Neural cell (in vitro differentiated cells): ENCODE results near the gene SLC2A2. TPM values are rescaled to one million over a fixed set of nuclear protein-coding genes. Genes with fewer than 3 reads are reported as not detected.

Experiments used
- H2AFZ ChIP-seq: fragments of 200-600, 300-800 bp; sonication (generic), shearing (Covaris generic); 2 replicates; pipeline ENCODE4 v1.6.0; 2014; ENCODE audit warnings: low read depth, mild to moderate bottlenecking, antibody characterized with exemption, low read length, moderate library complexity
- H3F3A ChIP-seq: fragments of 200-600 bp; shearing (Covaris generic); 2 replicates; pipeline ENCODE4 v1.6.1; 2016; ENCODE audit warnings: mild to moderate bottlenecking, moderate library complexity, mixed read lengths, antibody characterized with exemption, low read length; ENCODE audit not compliant: insufficient read depth, poor library complexity, severe bottlenecking
- H3K27ac ChIP-seq: fragments of 200-600, 300-800 bp; sonication (generic), shearing (Covaris generic); 2 replicates; pipeline ENCODE4 v1.5.1; 2014; ENCODE audit warnings: mild to moderate bottlenecking, low read length, moderate library complexity
- H3K27me3 ChIP-seq: fragments of 300-800, 200-600 bp; sonication (generic), shearing (Covaris generic); 2 replicates; pipeline ENCODE4 v1.6.0; 2014; ENCODE audit warnings: mild to moderate bottlenecking, low read depth, low read length, moderate library complexity; ENCODE audit not compliant: insufficient read depth
- H3K36me3 ChIP-seq: fragments of 300-800, 200-600 bp; sonication (generic), shearing (Covaris generic); 2 replicates; pipeline ENCODE4 v1.5.1; 2014; ENCODE audit warnings: mild to moderate bottlenecking, antibody characterized with exemption, low read length, moderate library complexity; ENCODE audit not compliant: insufficient read depth
- H3K4me2 ChIP-seq: fragments of 300-800, 200-600 bp; sonication (generic), shearing (Covaris generic); 2 replicates; pipeline ENCODE4 v1.6.0; 2014; ENCODE audit warnings: mild to moderate bottlenecking, low read length
- H3K4me3 ChIP-seq: fragments of 300-800, 200-600 bp; sonication (generic), shearing (Covaris generic); 2 replicates; pipeline ENCODE4 v1.5.1; 2014; ENCODE audit warnings: mild to moderate bottlenecking, low read length, moderate library complexity
- H3K79me2 ChIP-seq: fragments of 200-600 bp; shearing (Covaris generic); replicated peaks from 2 replicates; pipeline ENCODE4 v1.6.0; 2014; ENCODE audit warnings: mild to moderate bottlenecking, low read length, moderate library complexity; ENCODE audit not compliant: insufficient read depth
- H3K9ac ChIP-seq: fragments of 300-800, 200-600 bp; sonication (generic), shearing (Covaris generic); 2 replicates; pipeline ENCODE4 v1.6.1; 2016; ENCODE audit warnings: mild to moderate bottlenecking, low read length, mixed read lengths
- H3K9me2 ChIP-seq: fragments of 200-600 bp; shearing (Covaris generic); 2 replicates; pipeline ENCODE4 v1.6.1; 2016; ENCODE audit warnings: mild to moderate bottlenecking, low read length, mixed read lengths; ENCODE audit not compliant: insufficient read depth
- H3K9me3 ChIP-seq: fragments of 200-600, 300-800 bp; sonication (generic), shearing (Covaris generic); 2 replicates; pipeline ENCODE4 v1.6.1; 2016; ENCODE audit warnings: mild to moderate bottlenecking, mixed run types, low read length, moderate library complexity, mixed read lengths
- H4K20me1 ChIP-seq: fragments of 200-600 bp; shearing (Covaris generic); 2 replicates; pipeline ENCODE4 v1.6.1; 2016; ENCODE audit warnings: mild to moderate bottlenecking, mixed run types; ENCODE audit not compliant: insufficient read depth
- CTCF ChIP-seq: fragments of 450-650 bp; IDR thresholded peaks from 2 replicates; pipeline ENCODE4 v1.5.1; 2014; ENCODE audit warnings: antibody characterized with exemption, mild to moderate bottlenecking, moderate library complexity; ENCODE audit not compliant: poor library complexity, severe bottlenecking
- EP300 ChIP-seq: fragments of 450-650 bp; conservative IDR thresholded peaks from 2 replicates; pipeline ENCODE4 v1.6.1; 2014; ENCODE audit warnings: antibody characterized with exemption, mild to moderate bottlenecking, moderate library complexity; ENCODE audit not compliant: poor library complexity, severe bottlenecking
- EZH2 ChIP-seq: fragments of 200-600, 300-800 bp; shearing (Covaris generic), sonication (generic); IDR thresholded peaks from 2 replicates; pipeline ENCODE4 v1.6.1; 2014; ENCODE audit warnings: antibody characterized with exemption, low read length, borderline replicate concordance, mild to moderate bottlenecking; ENCODE audit not compliant: insufficient read depth, poor library complexity, severe bottlenecking
- MXI1 ChIP-seq: fragments of 450-650 bp; conservative IDR thresholded peaks from 2 replicates; pipeline ENCODE4 v1.6.1; 2014; ENCODE audit warnings: antibody characterized with exemption, mild to moderate bottlenecking; ENCODE audit not compliant: poor library complexity, severe bottlenecking
- POLR2AphosphoS5 ChIP-seq: IDR thresholded peaks from 2 replicates; pipeline ENCODE4 v1.6.1; 2012
- RAD21 ChIP-seq: fragments of 450-650 bp; conservative IDR thresholded peaks from 2 replicates; pipeline ENCODE4 v1.6.1; 2014; ENCODE audit warnings: antibody characterized with exemption, mild to moderate bottlenecking, moderate library complexity
- REST ChIP-seq: IDR thresholded peaks from 2 replicates; pipeline ENCODE4 v1.6.1; 2012; ENCODE audit warnings: borderline replicate concordance
- SMC3 ChIP-seq: fragments of 450-650 bp; conservative IDR thresholded peaks from 2 replicates; pipeline ENCODE4 v1.6.1; 2014; ENCODE audit warnings: antibody characterized with exemption, mild to moderate bottlenecking, moderate library complexity; ENCODE audit not compliant: poor library complexity
- TAF1 ChIP-seq: IDR thresholded peaks from 2 replicates; pipeline ENCODE4 v1.6.1; 2012; ENCODE audit warnings: low read depth
- polyA plus RNA-seq: library from polyadenylated mRNA; depleted of rRNA; stranded (reverse); fragments of >200 nt; gene quantifications from 2 replicates; pipeline ENCODE4 v1.2.3, GENCODE V29; 2014

The SLC2A2 gene
- polyA plus RNA-seq, 1 donor from 2014 or later: not detected

GRCh38 chr3:170985304-170985703, 41.2 kb downstream of the SLC2A2 start:
- no peaks in the 10 kb centered on the region for H3K9me2 ChIP-seq
- H3K4me3 ChIP-seq: no peak overlapping the region

GRCh38 chr3:170982733-170983132, 43.8 kb downstream of the SLC2A2 start:
- no peaks in the 10 kb centered on the region for H3K9me2 ChIP-seq
- H3K4me3 ChIP-seq: no peak overlapping the region
- no peaks in the 10 kb centered on the region for H3K79me2 ChIP-seq
- no peak overlapping the region for H3K27ac ChIP-seq
- no peak overlapping the region for H2AFZ ChIP-seq
- no peak overlapping the region for H3K4me2 ChIP-seq
- peaks cover 3% of the 10 kb centered on the region for H3K9me3 ChIP-seq
- no peaks in the 10 kb centered on the region for H3K27me3 ChIP-seq
- H3K36me3 ChIP-seq: no peaks in the 10 kb centered on the region
- H3K9ac ChIP-seq: no peak overlapping the region
- no peaks in the 10 kb centered on the region for H3F3A ChIP-seq
- H4K20me1 ChIP-seq: no peaks in the 10 kb centered on the region
- no peak for TF ChIP-seq MXI1
- TF ChIP-seq POLR2AphosphoS5: no peak
- TF ChIP-seq REST: no peak
- TF ChIP-seq EP300: no peak
- TF ChIP-seq EZH2: no peak
- TF ChIP-seq CTCF: no peak

More at GRCh38 chr3:170985304-170985703, 41.2 kb downstream of the SLC2A2 start:
- no peaks in the 10 kb centered on the region for H3F3A ChIP-seq
- peaks cover 3% of the 10 kb centered on the region for H3K9me3 ChIP-seq
- H3K27me3 ChIP-seq: no peaks in the 10 kb centered on the region
- H3K79me2 ChIP-seq: no peaks in the 10 kb centered on the region
- H3K36me3 ChIP-seq: no peaks in the 10 kb centered on the region
- no peak overlapping the region for H3K4me2 ChIP-seq
- TF ChIP-seq SMC3: no peak
- no peak for TF ChIP-seq RAD21
- no peak for TF ChIP-seq CTCF
- TF ChIP-seq EZH2: no peak
- TF ChIP-seq EP300: no peak
- TF ChIP-seq TAF1: no peak
- TF ChIP-seq POLR2AphosphoS5: no peak
- TF ChIP-seq MXI1: no peak
- TF ChIP-seq REST: no peak
- no peak overlapping the region for H2AFZ ChIP-seq
- no peaks in the 10 kb centered on the region for H4K20me1 ChIP-seq
- no peak overlapping the region for H3K27ac ChIP-seq
- no peak overlapping the region for H3K9ac ChIP-seq
